GM06990 (cell line): ENCODE results near the gene INSYN2A.

Experiments
- DNase-seq: peaks from one replicate; pipeline ENCODE4 v3.0.0-alpha.2; 2011; ENCODE audit not compliant: insufficient read length; ENCODE audit errors: extremely low read depth
- H3K27me3 ChIP-seq: replicated peaks from 2 replicates; pipeline ENCODE4 v1.6.0; 2011; ENCODE audit warnings: low read length; ENCODE audit not compliant: control insufficient read depth, insufficient read depth
- H3K36me3 ChIP-seq: 2 replicates; pipeline ENCODE4 v1.5.1; 2011; ENCODE audit warnings: low read length; ENCODE audit not compliant: control insufficient read depth, insufficient read depth
- H3K4me3 ChIP-seq: replicated peaks from 2 replicates; pipeline ENCODE4 v1.5.1; 2011; ENCODE audit warnings: low read depth, mild to moderate bottlenecking, control low read depth, low read length
- TF ChIP-seq, protein P1 (sequence below): IDR thresholded peaks from 2 replicates; pipeline ENCODE4 v1.5.1; 2011; ENCODE audit warnings: low read length, control low read depth, mild to moderate bottlenecking, inconsistent platforms; ENCODE audit not compliant: insufficient read depth, poor library complexity, severe bottlenecking

The INSYN2A gene

GRCh38 chr10:127174866-127175265, 21.5 kb downstream of the INSYN2A start:
- DNase-seq: no peak
- H3K4me3 ChIP-seq: no peak overlapping the region
- TF ChIP-seq, protein P1, sequence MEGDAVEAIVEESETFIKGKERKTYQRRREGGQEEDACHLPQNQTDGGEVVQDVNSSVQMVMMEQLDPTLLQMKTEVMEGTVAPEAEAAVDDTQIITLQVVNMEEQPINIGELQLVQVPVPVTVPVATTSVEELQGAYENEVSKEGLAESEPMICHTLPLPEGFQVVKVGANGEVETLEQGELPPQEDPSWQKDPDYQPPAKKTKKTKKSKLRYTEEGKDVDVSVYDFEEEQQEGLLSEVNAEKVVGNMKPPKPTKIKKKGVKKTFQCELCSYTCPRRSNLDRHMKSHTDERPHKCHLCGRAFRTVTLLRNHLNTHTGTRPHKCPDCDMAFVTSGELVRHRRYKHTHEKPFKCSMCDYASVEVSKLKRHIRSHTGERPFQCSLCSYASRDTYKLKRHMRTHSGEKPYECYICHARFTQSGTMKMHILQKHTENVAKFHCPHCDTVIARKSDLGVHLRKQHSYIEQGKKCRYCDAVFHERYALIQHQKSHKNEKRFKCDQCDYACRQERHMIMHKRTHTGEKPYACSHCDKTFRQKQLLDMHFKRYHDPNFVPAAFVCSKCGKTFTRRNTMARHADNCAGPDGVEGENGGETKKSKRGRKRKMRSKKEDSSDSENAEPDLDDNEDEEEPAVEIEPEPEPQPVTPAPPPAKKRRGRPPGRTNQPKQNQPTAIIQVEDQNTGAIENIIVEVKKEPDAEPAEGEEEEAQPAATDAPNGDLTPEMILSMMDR: no peak
- H3K36me3 ChIP-seq: no peaks in the 10 kb centered on the region
- H3K27me3 ChIP-seq: no peaks in the 10 kb centered on the region

GRCh38 chr10:127168261-127168660, 28.1 kb downstream of the INSYN2A start:
- Histone ChIP-seq H3K27me3 (no peaks in the 10 kb centered on the region), H3K4me3 (no peak overlapping the region), H3K36me3 (no peaks in the 10 kb centered on the region)
- TF ChIP-seq, protein P1: no peak
- DNase-seq: no peak

GRCh38 chr10:127162841-127163240, 33.5 kb downstream of the INSYN2A start:
- no peaks in the 10 kb centered on the region for H3K36me3 ChIP-seq
- no peak for DNase-seq
- no peaks in the 10 kb centered on the region for H3K27me3 ChIP-seq
- H3K4me3 ChIP-seq: no peak overlapping the region
- TF ChIP-seq, protein P1: no peak

- Histone ChIP-seq H3K4me3 (no peak overlapping the region), H3K36me3 (no peaks in the 10 kb centered on the region), H3K27me3 (no peaks in the 10 kb centered on the region)
- TF ChIP-seq, protein P1: no peak
- no peak for DNase-seq
These were observed 34.9 kb downstream of the INSYN2A start for GRCh38 chr10:127161482-127161881.

DNA sequence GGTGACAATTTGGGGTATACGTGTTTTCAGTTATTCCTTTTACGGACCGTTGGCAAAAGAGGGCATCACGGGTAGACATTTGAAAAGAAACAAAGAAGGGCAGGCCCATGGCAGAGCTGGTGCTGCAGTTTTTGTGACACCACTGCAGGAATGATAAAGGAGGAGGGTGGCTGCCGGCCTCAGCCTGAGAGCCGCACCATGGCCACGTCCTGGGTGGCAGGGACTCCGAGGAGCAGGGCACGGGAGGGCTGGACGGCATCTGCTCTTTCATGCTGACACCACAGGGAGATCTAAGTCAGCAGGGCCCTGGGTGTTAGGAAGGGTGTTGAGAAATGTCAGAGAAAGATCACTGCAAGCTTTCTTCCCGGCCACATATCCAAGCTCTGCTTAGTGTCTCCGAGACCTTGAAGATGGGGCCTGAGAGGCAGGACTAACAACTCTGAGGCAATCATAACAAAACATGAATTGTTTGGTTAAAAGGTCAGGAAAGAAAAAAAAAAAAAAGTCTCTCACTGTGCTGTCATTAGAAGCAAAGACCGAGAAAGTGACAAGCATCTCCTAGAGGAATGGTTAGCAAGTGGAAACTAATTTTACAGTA, 36.6 kb downstream of the INSYN2A start:
- TF ChIP-seq, protein P1: no peak
- no peaks in the 10 kb centered on the region for H3K27me3 ChIP-seq
- DNase-seq: no peak
- H3K4me3 ChIP-seq: no peak overlapping the region
- no peaks in the 10 kb centered on the region for H3K36me3 ChIP-seq

GRCh38 chr10:127158662-127159061, 37.7 kb downstream of the INSYN2A start:
- Histone ChIP-seq H3K4me3 (no peak overlapping the region), H3K36me3 (no peaks in the 10 kb centered on the region), H3K27me3 (no peaks in the 10 kb centered on the region)
- TF ChIP-seq, protein P1: no peak
- DNase-seq: no peak
